ENCODE results near the gene PAX2. TPM values are rescaled to one million over a fixed set of nuclear protein-coding genes. Genes with fewer than 3 reads are reported as not detected.
A peak's percentile ranks its signal among the peaks of the same experiment; 100 is the strongest.

Gene PAX2
- total and polyA plus RNA-seq, 2 experiments from 2014 or later, result not detected

- in situ Hi-C loops (cut with MboI), result no loop called here
- H3K27ac ChIP-seq, result no peak overlapping the region
- no peaks in the 10 kb centered on the region for H3F3A ChIP-seq (ENCODE audit: insufficient read depth)
- H3K9ac ChIP-seq, result no peak overlapping the region
- 17 to 20% methylated on average over 63 to 66 of the region's 66 CpGs for WGBS, 2 experiments (ENCODE audit: low coverage in 1 of 2, low lambda C conversion rate in 2 of 2, missing lambda C conversion rate in 2 of 2)
- no peaks in the 10 kb centered on the region for H4K20me1 ChIP-seq (ENCODE audit: insufficient read depth)
- H3K79me2 ChIP-seq (ENCODE audit: insufficient read depth), result no peaks in the 10 kb centered on the region
- no peak overlapping the region for H2AFZ ChIP-seq
- no peaks in the 10 kb centered on the region for H3K4me1 ChIP-seq (ENCODE audit: insufficient read depth)
- no peak for TF ChIP-seq EZH2phosphoT487 (IDR thresholded peaks at IDR 0.05; ENCODE audit: insufficient read depth, low read depth)
- TF ChIP-seq EZH2 (IDR thresholded peaks at IDR 0.05; ENCODE audit: insufficient read depth, poor library complexity, severe bottlenecking), result peak; percentile 21
- DNase-seq, result no peak
- peaks cover 86% of the 10 kb centered on the region for H3K27me3 ChIP-seq (replicated peaks; ENCODE audit: insufficient read depth)
- no peaks in the 10 kb centered on the region for H3K9me3 ChIP-seq (ENCODE audit: low read depth)
- no peaks in the 10 kb centered on the region for H3K36me3 ChIP-seq (ENCODE audit: low read depth)
- H3K9me2 ChIP-seq (ENCODE audit: insufficient read depth), result no peaks in the 10 kb centered on the region
- no peak overlapping the region for H3K4me3 ChIP-seq
- H3K4me2 ChIP-seq (ENCODE audit: unreplicated experiment), result no peak overlapping the region
These were observed 29.7 kb upstream of the PAX2 start for GRCh38 chr10:100715445-100716385.

- TF ChIP-seq EZH2 (IDR thresholded peaks at IDR 0.05; ENCODE audit: insufficient read depth, poor library complexity, severe bottlenecking) (no peak), EZH2phosphoT487 (IDR thresholded peaks at IDR 0.05; ENCODE audit: insufficient read depth, low read depth) (no peak)
- no peaks in the 10 kb centered on the region for H3F3A ChIP-seq (ENCODE audit: insufficient read depth)
- H3K4me3 ChIP-seq, result no peak overlapping the region
- peaks cover 84% of the 10 kb centered on the region for H3K27me3 ChIP-seq (replicated peaks; ENCODE audit: insufficient read depth)
- H3K27ac ChIP-seq, result no peak overlapping the region
- no peaks in the 10 kb centered on the region for H3K9me2 ChIP-seq (ENCODE audit: insufficient read depth)
- no peak overlapping the region for H3K9ac ChIP-seq
- in situ Hi-C loops (cut with MboI), result no loop called here
- no peaks in the 10 kb centered on the region for H3K4me1 ChIP-seq (ENCODE audit: insufficient read depth)
- H3K79me2 ChIP-seq (ENCODE audit: insufficient read depth), result no peaks in the 10 kb centered on the region
- no peak for DNase-seq
- H2AFZ ChIP-seq, result no peak overlapping the region
- H3K4me2 ChIP-seq (ENCODE audit: unreplicated experiment), result no peak overlapping the region
- no peaks in the 10 kb centered on the region for H3K9me3 ChIP-seq (ENCODE audit: low read depth)
- no peaks in the 10 kb centered on the region for H4K20me1 ChIP-seq (ENCODE audit: insufficient read depth)
- H3K36me3 ChIP-seq (ENCODE audit: low read depth), result no peaks in the 10 kb centered on the region
These were observed 28.2 kb upstream of the PAX2 start for GRCh38 chr10:100717166-100717565.

GRCh38 chr10:100718197-100718742, 27.1 kb upstream of the PAX2 start:
- Histone ChIP-seq H3K9me2 (ENCODE audit: insufficient read depth) (no peaks in the 10 kb centered on the region), H3K36me3 (ENCODE audit: low read depth) (no peaks in the 10 kb centered on the region), H3K4me2 (ENCODE audit: unreplicated experiment) (no peak overlapping the region), H3K4me3 (no peak overlapping the region), H4K20me1 (ENCODE audit: insufficient read depth) (no peaks in the 10 kb centered on the region), H3K27me3 (replicated peaks; ENCODE audit: insufficient read depth) (peaks cover 81% of the 10 kb centered on the region), H3K9ac (no peak overlapping the region), H2AFZ (no peak overlapping the region), H3F3A (ENCODE audit: insufficient read depth) (no peaks in the 10 kb centered on the region), H3K4me1 (ENCODE audit: insufficient read depth) (no peaks in the 10 kb centered on the region), H3K9me3 (ENCODE audit: low read depth) (no peaks in the 10 kb centered on the region), H3K27ac (no peak overlapping the region), H3K79me2 (ENCODE audit: insufficient read depth) (no peaks in the 10 kb centered on the region)
- in situ Hi-C loops (cut with MboI), result no loop called here
- DNase-seq, result no peak
- TF ChIP-seq EZH2phosphoT487 (IDR thresholded peaks at IDR 0.05; ENCODE audit: insufficient read depth, low read depth), result no peak
- TF ChIP-seq EZH2 (IDR thresholded peaks at IDR 0.05; ENCODE audit: insufficient read depth, poor library complexity, severe bottlenecking), result no peak
- 26 to 32% methylated on average over 1 of the region's 1 CpG for WGBS, 2 experiments (ENCODE audit: low coverage in 1 of 2, low lambda C conversion rate in 2 of 2, missing lambda C conversion rate in 2 of 2)

GRCh38 chr10:100723180-100723579, 22.2 kb upstream of the PAX2 start:
- Histone ChIP-seq H3K9me2 (ENCODE audit: insufficient read depth) (no peaks in the 10 kb centered on the region), H3K27me3 (replicated peaks; ENCODE audit: insufficient read depth) (peaks cover 71% of the 10 kb centered on the region), H3K9ac (no peak overlapping the region), H3K27ac (no peak overlapping the region), H3K9me3 (ENCODE audit: low read depth) (no peaks in the 10 kb centered on the region), H2AFZ (no peak overlapping the region), H3K79me2 (ENCODE audit: insufficient read depth) (no peaks in the 10 kb centered on the region), H3K4me3 (no peak overlapping the region), H3F3A (ENCODE audit: insufficient read depth) (no peaks in the 10 kb centered on the region), H4K20me1 (ENCODE audit: insufficient read depth) (no peaks in the 10 kb centered on the region), H3K4me1 (ENCODE audit: insufficient read depth) (no peaks in the 10 kb centered on the region), H3K4me2 (ENCODE audit: unreplicated experiment) (no peak overlapping the region), H3K36me3 (ENCODE audit: low read depth) (no peaks in the 10 kb centered on the region)
- WGBS, 2 experiments (ENCODE audit: low coverage in 1 of 2, low lambda C conversion rate in 2 of 2, missing lambda C conversion rate in 2 of 2), result 48% methylated on average over 5 of the region's 5 CpGs
- TF ChIP-seq EZH2 (IDR thresholded peaks at IDR 0.05; ENCODE audit: insufficient read depth, poor library complexity, severe bottlenecking), result no peak
- TF ChIP-seq EZH2phosphoT487 (IDR thresholded peaks at IDR 0.05; ENCODE audit: insufficient read depth, low read depth), result no peak
- no peak for DNase-seq
- in situ Hi-C loops (cut with MboI), result no loop called here
